Measurements from ENCODE around the gene QSOX2.

Gene QSOX2

GRCh38 chr9:136194540-136194939 is 51.1 kb downstream of the QSOX2 start:
- no peak overlapping the region for H3K4me3 ChIP-seq (ENCODE audit: low read depth, low read length)
- no peak for TF ChIP-seq CTCF (IDR thresholded peaks at IDR 0.05; ENCODE audit: low read depth, low read length, missing control alignments)
- no peak for DNase-seq (ENCODE audit: low read depth)
- in situ Hi-C loops (cut with HindIII; ENCODE audit: low sequenced_read_pairs) = loop anchor here (5.0 kb wide), 2 partner anchors 48 to 57 kb away; no protein-coding TSS in a partner anchor

GRCh38 chr9:136193891-136194279 is 51.7 kb downstream of the QSOX2 start:
- no peak overlapping the region for H3K4me3 ChIP-seq (ENCODE audit: low read depth, low read length)
- TF ChIP-seq CTCF (IDR thresholded peaks at IDR 0.05; ENCODE audit: low read depth, low read length, missing control alignments) = no peak
- in situ Hi-C loops (cut with HindIII; ENCODE audit: low sequenced_read_pairs) = loop anchor here (5.0 kb wide), 2 partner anchors 48 to 57 kb away; no protein-coding TSS in a partner anchor
- no peak for DNase-seq (ENCODE audit: low read depth)

- in situ Hi-C loops (cut with HindIII; ENCODE audit: low sequenced_read_pairs) = loop anchor here (5.0 kb wide), 2 partner anchors 49 to 56 kb away; no protein-coding TSS in a partner anchor
- H3K4me3 ChIP-seq (ENCODE audit: low read depth, low read length) = no peak overlapping the region
- DNase-seq (ENCODE audit: low read depth) = no peak
- no peak for TF ChIP-seq CTCF (IDR thresholded peaks at IDR 0.05; ENCODE audit: low read depth, low read length, missing control alignments)
These were observed 52.3 kb downstream of the QSOX2 start for GRCh38 chr9:136193127-136193890.

- in situ Hi-C loops (cut with HindIII; ENCODE audit: low sequenced_read_pairs) = loop anchor here (5.0 kb wide), 2 partner anchors 50 to 55 kb away; no protein-coding TSS in a partner anchor
- DNase-seq (ENCODE audit: low read depth) = no peak
- no peak overlapping the region for H3K4me3 ChIP-seq (ENCODE audit: low read depth, low read length)
- TF ChIP-seq CTCF (IDR thresholded peaks at IDR 0.05; ENCODE audit: low read depth, low read length, missing control alignments) = no peak
These were observed 53.1 kb downstream of the QSOX2 start for GRCh38 chr9:136192289-136193126.

GRCh38 chr9:136191960-136192286 is 53.7 kb downstream of the QSOX2 start:
- in situ Hi-C loops (cut with HindIII; ENCODE audit: low sequenced_read_pairs) = loop anchor here (5.0 kb wide), 2 partner anchors 50 to 55 kb away; no protein-coding TSS in a partner anchor
- DNase-seq (ENCODE audit: low read depth) = no peak
- H3K4me3 ChIP-seq (ENCODE audit: low read depth, low read length) = no peak overlapping the region
- no peak for TF ChIP-seq CTCF (IDR thresholded peaks at IDR 0.05; ENCODE audit: low read depth, low read length, missing control alignments)

- DNase-seq (ENCODE audit: low read depth) = no peak
- no peak for TF ChIP-seq CTCF (IDR thresholded peaks at IDR 0.05; ENCODE audit: low read depth, low read length, missing control alignments)
- in situ Hi-C loops (cut with HindIII; ENCODE audit: low sequenced_read_pairs) = loop anchor here (5.0 kb wide), 2 partner anchors 51 to 54 kb away; no protein-coding TSS in a partner anchor
These were observed 54.3 kb downstream of the QSOX2 start for GRCh38 chr9:136191099-136191959.

More at GRCh38 chr9:136191099-136191959, 54.3 kb downstream of the QSOX2 start:
- H3K4me3 ChIP-seq (ENCODE audit: low read depth, low read length) = no peak overlapping the region
